ENCODE measurements around the gene ACVRL1.

Gene ACVRL1

GRCh38 chr12:51898506-51898905 lies 8.8 kb upstream of the ACVRL1 start:
- DNase-seq, result no peak

- no peak for DNase-seq
Observed at GRCh38 chr12:51898937-51899336, 8.4 kb upstream of the ACVRL1 start.

- DNase-seq, result no peak
Observed at GRCh38 chr12:51900323-51900889, 6.9 kb upstream of the ACVRL1 start.

- DNase-seq, result no peak
Observed at GRCh38 chr12:51901121-51901817, 6.0 kb upstream of the ACVRL1 start.

- no peak for DNase-seq
Observed at GRCh38 chr12:51901881-51902280, 5.4 kb upstream of the ACVRL1 start.

DNA sequence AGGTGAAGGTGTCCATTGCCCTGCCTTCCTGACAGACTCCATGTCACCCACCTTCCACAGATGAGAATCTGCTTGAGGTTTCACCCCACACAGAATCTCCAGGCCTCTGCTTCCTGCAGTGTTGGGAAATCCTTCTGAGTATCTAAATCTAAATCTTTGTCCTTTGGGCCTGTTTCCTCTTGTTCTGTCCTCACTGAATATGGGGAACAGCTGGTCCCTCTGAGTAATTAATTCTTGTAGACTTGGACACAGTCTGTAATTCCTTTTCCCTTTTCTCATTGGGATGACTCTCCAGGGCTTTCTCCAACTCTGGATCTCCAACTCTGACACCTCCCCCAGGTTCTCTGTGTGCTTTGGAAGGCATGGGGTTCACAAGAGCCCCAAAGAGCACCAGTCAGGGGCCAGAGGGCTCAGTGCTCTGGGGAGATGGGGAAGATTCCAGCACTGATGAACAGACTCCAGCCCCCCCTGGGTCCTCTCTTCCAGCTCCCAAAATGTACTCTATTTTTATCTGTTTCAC lies 2.3 kb upstream of the ACVRL1 start:
- no peak for DNase-seq

- DNase-seq, result no peak
Observed at GRCh38 chr12:51905471-51906429, 1.6 kb upstream of the ACVRL1 start.

DNA sequence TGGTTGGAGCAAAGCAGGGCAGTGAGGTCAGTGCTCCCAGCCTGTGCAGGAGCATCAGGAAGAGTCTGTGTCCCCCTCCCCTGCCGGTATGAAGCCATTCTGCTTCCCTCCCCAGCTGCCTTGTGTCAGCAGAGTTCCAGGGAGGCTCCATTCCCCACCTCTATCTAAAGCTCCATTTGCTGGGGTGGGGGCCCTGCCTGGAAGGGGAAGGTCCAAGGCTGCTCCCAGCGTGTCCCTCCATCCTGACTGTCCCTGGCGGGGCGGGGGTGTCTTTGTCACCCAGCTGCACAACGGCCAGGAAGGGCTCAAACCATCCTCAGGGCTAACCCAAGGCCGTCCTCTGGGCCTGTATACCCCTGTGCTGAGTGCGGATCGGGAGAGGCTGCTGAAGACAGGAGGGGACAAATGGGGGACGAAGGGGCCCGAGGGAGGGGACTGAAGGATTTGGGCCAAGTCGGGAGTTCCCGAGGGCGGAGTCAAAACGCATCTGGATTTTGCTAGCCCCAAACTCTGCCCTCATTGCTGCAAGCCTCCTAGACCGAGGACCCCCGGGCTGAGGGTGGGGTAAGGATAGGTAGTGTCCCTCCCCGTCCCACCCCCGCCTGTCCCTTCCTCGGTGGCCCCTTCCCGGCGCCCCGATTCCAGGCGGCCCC lies 748 bp upstream of the ACVRL1 start:
- no peak for DNase-seq

DNA sequence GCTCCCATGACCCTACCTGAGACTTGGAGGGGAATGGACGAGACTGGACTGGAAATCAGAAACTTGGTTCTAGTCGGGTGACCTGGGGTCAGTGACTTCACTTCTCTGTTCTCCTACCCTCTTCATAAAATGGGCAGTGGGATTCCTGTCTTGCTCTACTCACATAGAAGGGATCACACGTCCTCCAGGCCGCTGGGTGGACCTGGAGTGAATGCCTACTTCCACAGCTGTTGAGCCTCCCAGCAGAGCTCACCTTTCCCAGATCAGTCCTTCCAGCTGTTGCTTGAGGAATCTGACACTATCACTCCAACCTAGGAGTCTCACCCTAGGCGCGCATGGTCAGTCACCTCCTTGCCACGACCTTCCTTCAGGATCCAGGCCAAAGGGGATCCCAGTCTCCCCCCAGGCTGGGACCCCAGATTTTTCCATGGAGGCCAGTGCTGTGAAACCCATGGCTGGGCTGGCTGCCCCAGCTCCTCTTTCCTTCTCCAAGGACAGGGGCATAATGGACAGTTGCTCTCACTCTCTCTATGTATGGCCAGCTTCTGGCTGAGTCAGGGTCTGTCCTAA lies 637 bp downstream of the ACVRL1 start:
- DNase-seq, result no peak

GRCh38 chr12:51908876-51909592 lies 1.7 kb downstream of the ACVRL1 start:
- DNase-seq, result no peak

DNA sequence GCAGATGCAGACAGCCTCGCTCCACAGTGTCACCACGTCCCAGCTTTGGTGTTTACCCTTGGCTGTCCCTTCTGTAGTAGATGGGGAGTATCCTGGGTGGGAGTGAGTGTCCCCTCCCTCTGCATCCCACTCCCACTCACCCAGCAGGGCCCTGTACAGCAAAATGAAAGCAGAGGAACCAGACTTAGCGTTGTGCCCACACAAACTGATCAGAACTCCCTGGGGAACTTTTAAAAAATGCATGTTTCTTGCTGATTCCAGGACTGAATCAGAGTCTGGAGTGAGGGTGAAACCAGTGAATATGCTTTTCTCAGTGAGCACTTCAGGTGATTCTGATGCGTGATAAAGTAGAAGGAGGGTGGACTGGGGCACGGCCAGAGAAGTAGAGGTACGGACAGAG lies 2.9 kb downstream of the ACVRL1 start:
- DNase-seq, result no peak

DNA sequence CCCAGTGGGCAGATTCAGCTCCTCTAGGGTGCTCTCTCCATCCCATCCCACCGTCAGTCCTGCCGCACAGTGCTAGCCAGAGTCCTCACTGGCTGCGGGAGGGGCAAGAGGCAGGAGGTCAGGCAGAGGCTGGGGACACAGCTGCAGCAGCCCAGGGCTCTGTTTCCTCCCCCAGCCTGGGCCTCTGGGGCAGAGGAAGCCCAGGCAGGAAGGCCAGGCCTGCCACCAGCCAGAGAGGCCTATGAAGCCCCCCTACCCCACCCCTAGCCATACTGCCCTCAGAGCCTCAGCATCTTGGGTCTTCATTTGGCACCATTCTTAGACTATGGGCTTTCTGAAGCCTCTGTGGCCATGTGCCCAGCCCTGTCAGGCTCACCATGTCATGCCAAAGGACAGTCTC lies 3.4 kb downstream of the ACVRL1 start:
- DNase-seq, result no peak

DNA sequence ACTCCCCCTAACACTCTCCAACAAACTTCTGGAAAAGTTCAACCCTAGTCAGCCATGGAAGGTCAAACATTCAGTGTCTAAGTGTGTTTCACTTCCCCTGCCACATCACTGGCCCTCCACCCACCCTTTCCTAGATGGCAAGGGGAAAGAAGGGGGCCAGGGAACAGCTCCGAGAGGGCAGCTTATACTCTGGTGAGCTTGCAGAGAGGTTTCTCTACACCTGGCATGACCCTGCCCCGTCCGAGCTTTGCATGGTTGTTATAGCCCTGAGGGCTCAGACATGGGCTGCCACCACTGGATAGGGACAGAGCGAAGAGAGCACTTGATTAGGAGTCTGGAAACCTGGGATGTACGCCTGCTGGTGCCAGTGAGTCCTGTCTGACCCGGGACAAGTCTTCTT lies 4.0 kb downstream of the ACVRL1 start:
- no peak for DNase-seq

DNA sequence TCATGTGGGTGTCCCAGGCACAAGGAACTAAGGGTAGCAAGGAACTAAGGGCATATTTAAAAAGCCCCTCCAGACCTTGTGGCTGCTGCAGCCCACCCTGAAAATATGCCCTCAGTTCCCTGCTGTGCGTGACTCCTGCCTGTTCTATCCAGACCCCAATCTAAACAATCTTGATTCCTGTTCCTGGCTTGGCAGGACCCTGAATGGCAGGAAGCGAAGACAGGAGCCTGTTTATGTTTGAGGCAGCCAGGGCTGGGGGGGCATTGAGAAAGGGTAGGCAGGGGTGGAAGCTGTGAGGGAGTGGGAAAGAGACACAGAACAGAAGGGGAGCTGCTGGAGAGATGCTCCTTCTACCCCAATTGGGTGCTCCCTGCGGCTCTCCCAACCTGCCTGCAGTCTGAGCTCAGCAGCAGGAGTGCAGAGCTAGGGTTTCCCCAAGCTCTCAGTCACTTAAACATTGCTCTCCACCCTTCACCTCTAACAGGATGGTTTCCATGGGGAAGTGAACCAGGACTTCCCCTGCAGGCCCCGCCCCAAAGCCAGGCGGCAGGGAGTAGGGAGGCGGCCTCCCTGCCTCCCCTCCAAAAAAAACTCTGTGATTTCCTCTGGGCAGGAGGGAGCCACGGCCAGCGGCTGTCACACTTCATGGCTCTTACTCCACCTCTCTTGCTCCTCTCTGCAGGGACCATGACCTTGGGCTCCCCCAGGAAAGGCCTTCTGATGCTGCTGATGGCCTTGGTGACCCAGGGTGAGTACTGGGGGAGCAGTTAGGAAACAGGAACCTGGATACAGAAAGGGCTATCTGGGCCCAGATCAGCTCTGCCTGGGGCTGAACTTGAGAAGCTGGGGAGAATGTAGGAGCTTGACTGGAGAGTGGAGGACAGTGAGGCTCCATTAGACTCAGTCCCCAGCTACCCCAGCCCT lies 4.7 kb downstream of the ACVRL1 start:
- no peak for DNase-seq

- no peak for DNase-seq
Observed at GRCh38 chr12:51913071-51914033, 6.0 kb downstream of the ACVRL1 start.

GRCh38 chr12:51914034-51914923 lies 7.0 kb downstream of the ACVRL1 start:
- DNase-seq, result no peak

DNA sequence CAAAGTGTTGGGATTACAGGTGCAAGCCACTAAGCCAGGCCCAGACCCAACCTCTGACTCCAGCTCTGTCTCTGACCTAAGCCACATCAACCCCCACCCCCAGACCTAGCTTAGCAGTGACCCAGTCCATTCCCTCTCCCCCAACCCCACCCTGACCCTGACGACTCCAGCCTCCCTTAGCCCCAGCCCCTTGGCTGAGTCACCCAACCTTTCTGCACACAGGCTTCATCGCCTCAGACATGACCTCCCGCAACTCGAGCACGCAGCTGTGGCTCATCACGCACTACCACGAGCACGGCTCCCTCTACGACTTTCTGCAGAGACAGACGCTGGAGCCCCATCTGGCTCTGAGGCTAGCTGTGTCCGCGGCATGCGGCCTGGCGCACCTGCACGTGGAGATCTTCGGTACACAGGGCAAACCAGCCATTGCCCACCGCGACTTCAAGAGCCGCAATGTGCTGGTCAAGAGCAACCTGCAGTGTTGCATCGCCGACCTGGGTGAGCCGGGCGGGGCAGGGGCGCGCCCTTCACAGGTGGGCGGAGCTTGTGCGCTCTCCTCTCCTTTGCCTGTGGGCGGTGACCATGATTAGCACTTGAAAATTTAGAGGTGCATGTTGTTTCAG lies 7.8 kb downstream of the ACVRL1 start:
- DNase-seq, result no peak

All from amygdala (tissue), 56 donors.